NCI-H69 (cell line): ENCODE data around the gene KCNB1.

Experiments used
- DNase-seq: peaks from one replicate; lab custom pipeline; 2025; lab: John Stamatoyannopoulos, UW

Gene KCNB1

DNA sequence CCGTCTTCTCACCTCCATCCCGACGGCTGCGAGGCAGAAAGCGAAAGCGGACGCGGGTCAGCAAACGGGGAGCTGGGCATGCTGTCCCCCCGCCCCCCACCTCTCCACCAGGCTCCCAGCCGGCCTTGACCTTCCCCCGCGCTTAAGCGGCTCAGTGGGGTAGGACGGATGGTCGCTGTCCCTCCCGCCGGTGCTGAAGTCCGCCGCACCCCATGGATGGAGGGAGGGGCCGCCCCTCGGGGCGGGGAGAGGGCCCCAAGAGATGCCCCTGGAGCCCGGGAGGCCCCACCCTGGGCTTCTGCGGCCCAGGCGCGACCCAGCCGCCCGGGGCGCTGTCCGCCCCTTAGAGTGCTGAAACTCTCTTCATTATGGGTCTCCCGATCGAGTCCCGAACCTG lies at the start of gene KCNB1:
TSS of gene KCNB1 (minus strand) at position 48 of the 397 bp plus-strand sequence. CDS start 188 bp downstream, outside the sequence.
- DNase-seq, result no peak

DNA sequence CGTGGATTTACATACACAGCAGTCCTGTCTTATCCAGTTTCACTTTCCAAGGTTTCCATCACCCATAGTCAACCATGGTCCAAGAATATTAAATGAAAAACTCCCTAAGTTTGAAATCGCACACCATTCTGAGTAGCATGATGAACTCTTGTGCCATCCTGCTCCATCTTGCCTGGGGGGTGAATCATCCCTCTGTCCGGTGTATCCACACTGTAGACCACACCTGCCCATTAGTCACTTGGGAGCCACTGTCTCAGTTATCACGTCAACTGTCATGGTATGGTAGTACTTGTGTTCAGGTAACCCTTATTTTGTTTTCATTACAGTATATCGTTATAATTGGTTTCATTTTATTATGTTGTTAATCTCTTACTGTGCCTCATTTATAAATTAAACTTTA lies 47.0 kb upstream of the KCNB1 start:
- DNase-seq, result no peak

DNA sequence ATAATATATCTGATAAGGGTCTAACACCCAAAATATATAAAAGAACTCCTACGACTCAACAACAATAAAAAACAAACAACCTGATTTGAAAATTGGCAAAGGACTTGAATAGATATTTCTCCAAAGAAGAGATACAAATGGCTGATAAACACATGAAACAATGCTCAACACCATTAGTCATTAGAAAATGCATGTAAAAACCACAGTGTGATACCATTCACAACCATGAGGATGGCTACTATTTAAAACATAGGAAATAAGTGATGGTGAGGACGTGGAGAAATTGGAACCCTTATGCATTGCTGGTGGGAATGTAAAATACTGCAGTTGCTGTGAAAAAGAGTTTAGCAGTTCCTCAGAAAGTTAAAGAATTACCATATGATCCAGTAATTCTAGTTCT lies 44.1 kb upstream of the KCNB1 start:
- DNase-seq, result no peak

DNA sequence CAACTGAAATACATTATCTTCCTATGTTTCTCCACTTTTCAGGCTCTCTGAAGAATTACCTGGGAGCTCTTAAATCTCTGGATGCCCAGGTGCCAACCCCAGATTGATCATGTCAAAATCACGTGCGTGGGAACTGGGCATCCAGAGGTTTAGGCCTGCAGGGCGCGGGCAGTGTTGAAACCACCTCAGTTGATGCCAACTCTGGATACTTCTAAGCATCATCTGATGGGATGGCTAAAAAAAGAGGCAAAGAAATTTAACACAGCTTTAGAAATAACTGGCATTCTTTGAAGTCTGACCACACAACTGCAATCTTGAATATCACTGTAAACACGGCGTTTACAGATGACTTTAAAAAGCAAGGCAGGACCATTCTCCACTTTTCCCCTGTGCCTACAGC lies 43.6 kb upstream of the KCNB1 start:
- no peak for DNase-seq

DNA sequence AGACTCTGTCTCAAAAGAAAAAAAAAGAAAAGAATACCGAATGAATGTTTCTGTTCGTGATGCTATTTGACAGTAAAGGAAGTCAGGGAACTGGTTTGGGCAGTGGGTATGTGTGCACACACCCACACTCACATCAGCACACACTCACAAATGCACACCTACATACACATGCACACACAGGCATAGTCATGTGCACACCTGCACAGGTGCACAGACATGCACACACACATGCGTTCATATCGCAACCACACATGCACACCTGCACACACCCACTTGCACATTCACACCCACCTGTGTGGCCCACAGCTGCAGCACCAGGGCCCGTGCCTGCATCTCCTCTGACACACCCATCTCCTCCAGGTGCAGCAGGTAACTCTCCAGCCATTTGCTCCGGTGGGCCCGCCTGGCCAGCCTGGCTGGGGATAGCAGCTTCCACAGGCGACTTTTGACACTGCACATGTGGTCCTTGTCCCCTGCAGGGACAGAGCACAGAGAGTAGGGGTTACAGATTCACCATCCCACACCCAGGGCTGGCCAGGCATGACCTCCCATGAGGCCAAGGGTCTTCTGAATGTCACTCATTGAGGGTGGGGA lies 41.4 kb upstream of the KCNB1 start:
- no peak for DNase-seq

DNA sequence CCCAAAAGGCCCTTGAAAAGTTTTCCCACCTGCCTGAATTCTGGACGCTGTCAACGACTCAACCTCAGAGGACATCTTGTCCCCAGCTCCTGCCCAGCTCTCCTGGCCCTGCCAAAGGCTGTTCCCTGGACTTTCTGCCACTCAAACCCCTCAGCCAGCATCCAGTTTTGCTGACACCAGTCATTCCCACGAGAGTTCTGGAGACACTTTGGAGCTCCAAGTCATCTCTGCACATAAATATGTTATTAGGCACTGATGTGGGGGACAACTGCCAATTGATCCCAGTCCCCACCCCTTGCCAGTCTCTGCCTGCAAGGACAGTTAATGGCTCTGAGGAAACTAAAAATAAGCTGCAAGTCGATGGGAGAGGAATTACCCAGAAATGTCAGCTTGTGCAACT lies 38.9 kb upstream of the KCNB1 start:
- no peak for DNase-seq

DNA sequence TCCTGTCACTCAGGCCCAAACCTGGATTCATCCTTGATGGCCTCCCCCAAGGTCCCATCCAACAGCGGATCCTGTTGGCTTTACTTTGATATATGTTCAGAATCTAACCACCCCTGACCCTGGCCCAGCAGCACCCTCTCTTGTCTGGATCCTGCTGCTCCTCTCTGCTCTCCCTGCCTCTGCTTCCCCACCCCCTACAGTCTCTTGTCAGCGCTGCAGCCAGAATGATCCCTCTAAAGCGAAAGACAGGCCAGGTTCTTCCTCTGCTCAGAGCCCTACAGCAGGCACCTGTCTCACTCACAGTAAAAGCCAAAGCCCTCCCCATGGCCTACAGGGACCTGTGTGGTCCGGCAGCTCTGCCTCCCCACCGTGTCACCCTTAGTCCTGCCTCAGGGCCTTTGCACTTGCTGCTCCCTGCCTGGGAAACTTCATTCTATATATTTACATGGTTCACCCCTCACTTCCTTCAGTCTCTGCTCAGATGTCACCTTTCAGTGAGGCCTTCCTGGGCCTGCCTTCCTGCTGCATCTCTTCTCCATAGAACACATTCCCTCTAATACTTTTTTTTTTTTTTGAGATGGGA lies 37.4 kb upstream of the KCNB1 start:
- no peak for DNase-seq

DNA sequence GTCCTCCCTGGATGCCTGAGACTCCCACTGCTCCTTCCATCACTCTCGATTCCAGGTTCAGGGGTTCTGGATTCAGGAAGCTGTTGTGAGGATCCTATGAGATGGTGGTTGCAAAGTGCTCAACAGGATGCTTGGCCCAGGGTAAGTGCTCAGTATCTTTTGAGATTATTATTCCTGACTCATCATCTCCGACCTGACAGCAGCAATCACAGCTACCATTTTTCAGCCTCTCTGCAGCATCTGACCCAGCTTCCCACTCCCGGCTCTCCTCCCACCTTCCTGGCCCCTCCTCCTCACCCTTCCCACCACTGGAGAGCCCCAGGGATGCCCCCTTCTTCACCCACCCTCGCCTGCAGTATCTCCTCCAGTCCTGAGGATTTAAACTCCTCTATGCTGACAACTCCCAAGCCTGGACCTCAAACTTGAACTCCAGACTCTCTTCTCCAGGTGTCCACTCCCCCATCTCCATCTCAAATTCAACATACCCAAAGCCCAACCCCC lies 36.8 kb upstream of the KCNB1 start:
- DNase-seq, result no peak

DNA sequence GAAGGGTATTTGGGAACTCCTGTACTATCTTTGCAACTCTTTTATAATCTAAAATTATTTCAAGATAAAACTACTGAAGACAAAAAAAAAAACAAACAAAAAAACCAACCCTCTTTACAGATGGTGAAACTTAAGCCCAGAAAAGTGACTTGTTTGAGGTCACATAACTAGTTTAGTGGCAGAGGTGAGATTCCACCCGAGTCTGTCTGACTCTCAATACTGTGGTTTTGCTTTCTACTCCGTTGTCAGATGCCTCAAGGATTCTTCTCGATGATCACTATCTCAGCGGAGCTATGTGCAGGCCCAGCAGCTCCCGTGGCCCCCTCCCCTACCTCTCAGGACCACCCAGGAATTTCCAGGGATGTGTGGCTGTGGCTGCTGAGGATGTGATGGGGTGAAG lies 36.1 kb upstream of the KCNB1 start:
- no peak for DNase-seq

DNA sequence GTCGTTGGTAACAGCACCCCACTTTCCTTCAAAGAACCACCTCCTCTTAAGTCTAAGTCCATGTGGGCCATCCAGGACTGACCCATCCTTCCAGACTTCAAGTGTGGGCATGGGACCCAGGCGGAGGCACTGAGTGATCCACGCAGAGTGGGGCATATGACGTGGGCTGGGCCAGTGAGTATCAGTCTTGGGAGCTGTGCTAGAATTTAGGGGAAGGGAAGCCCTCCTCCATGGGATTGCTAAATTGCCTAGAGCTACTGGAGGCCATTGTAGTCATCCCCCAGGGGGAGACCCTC lies 35.3 kb upstream of the KCNB1 start:
- no peak for DNase-seq

DNA sequence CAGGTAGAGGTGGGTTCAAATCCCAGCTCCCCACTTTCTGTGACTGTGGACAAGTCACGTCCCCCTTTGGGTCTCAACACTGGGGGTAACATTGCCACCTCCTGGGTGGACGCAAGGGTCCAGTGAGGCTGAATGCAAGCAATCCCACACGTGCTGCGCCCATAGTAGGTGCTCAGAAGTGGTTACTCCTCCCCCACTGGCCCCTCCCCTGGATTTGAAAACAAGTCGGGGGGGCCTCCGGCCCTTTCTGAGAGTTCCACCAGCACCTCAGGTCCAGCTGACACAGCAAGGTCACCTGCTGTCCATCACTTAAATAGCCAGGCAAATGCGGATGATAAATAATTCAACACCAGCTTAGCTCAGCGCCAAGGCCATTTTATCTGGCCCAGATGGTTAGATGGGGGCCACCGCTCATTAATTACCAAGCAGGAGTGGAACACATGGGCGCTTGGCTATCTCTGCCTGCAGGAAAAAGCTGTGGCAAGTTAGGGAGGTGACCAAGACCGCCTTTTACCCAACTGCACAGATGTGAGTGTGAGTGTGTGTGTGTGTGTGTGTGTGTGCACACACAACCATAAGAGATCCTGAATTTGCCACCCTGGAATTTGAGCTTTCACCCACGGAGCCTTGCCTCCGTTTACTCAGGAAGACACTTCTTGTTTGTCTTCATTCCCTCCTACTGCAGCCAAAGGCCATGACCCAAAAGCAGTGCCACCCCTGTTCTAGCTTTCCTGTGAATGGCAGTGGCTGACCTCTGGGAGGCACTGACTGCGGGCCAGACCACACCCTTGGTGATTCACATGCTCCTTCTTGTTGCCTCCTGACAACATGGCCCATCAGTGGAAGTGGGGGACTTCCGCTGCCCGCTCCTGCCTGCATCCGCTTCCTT lies 34.7 kb upstream of the KCNB1 start:
- peak; percentile 5 for DNase-seq

DNA sequence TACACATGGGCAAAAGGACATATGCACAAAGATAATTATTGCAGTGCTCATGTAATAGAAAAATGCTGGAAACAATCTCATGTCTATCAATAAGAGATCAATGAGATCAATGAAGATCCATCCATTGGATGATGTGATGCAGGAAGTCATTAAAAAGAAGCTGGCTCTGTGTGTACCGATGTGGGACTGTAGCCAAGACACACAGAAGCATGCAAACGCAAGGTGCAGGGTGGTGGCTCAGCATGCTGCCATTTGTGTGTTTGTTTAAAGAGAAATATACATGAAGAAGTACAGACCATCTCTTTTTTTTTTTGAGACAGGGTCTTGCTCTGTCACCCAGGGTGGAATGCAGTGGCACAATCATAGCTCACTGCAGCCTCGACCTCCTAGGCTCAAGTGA lies 33.1 kb upstream of the KCNB1 start:
- peak; percentile 77 for DNase-seq

DNA sequence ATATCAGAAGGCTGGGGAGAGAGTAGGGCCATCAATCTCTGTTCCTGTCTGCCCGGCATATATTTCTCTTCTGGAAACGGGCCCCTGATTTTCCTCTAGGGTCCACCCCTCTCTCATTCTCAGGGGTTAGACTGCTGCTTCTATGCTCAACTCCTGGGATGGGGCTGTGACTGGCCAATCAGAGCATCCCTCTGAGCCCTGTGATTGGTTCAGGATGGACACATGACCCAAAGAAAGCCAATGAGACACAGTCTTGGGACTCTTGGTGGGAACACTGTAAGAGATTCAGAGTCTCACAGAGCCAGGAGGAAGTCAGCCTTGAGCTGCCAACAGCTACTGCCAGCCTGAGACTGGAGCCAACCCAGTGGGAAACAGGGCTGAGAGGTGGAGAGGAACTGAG lies 31.0 kb upstream of the KCNB1 start:
- no peak for DNase-seq

DNA sequence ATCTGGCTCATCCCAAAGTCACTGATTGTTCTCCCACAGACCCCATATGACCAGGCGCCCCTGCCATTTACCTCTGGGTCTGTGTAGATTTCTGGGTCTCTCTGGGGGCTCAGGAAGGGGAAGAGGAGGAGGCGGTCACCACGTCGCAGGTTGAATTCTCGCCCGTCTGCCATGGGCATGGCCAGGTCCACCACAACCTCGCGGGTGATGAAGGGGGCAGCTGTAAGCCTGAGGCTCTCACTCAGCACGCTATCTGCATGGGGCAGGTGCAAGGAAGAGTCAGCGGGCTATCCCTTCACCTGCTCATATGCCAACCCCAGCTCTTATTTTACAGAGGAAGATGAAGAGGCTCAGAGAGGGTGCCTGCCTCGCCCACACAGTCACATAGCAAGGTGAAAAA lies 30.5 kb upstream of the KCNB1 start:
- no peak for DNase-seq

DNA sequence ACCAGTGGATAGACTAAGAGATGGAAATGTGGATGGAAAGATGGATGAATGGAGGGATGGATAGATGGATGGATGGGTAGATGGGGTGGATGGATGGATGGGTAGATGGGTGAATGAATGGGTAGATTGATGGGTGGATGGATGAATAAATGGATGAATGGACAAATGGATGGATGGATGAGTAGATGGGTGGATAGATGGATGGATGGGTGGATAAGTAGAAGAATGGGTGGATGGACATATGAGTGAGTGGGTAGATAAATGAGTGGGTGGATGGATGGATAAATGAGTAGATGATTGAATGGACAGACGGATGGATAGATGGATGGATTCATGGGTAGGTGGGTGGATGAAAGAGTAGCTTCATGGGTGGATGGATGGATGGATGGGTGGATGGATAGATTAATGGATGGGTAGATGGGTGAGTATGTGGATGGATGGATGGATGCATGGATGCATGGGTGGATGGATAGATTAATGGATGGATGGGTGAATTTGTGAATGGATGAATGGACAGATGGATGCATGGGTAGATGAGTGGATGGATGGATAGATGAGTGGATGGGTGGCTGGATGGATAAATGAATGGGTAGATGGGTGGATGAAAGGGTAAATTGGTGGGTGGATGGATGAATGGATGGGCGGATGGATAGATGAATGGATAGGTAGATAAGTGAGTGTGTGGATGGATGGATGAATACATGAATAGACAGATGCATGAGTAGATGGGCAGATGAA lies 29.5 kb upstream of the KCNB1 start:
- DNase-seq, result no peak

DNA sequence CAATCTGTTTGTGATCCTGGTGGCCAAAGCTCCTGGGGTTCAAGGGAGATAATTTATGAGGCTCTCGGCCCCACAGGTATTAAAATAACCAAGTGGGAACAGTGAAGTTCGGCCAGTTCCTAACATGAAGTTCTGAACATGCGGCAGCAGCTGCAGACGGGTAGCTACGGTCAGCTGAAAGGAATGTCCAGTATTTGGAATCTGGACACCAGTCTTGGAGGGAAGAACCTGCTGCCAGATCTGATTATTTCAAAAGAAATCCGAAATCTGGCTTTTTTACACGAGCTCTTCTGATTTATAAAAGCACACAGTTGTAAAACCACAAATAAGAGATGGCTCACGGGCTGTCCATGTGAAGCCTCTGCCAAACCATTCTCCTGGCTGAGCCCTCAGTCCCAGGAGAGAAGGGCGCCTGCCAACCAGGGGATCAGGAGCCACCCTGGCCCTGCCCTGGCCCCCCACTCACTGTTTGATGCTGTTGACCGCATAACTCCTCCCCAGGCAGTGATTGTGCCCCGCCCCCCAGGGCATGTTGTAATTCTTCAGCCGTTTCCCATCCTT lies 28.2 kb upstream of the KCNB1 start:
- DNase-seq, result no peak

DNA sequence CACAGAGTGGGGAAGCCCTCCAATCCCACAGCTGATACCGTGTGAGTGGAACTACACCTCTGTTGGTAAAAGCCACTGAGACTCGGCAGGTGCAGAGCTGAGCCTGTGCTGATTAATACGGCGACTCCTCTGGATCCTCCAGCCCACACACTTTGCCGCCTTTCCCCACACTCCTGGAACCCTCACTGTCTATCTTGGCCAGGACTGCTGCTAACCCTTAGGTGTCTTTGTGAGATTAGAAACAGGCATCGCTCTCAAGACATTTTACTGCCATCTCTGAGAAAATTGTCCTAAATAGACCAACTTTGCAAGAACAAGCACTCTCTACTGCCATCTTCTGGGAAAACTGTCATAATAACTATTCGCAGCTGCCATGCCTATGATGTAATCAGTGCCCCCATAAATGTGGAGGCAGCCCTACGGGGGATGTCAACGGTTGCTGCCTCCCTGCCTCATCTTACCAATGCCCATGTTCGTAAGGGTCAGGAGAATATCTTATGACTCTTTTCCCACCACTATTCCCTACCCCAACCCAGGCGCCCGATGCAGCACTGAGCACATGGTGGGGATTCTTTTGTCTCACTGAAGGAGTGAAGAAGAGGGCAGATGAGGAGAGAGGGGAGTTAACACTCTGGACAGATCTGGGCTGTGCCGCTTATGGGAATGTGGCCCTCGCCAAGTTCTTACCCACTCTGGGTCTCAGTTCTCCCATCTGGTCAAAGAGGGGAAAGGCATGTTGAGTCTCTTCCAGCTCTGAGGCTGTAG lies 26.1 kb upstream of the KCNB1 start:
- DNase-seq, result peak; percentile 63

DNA sequence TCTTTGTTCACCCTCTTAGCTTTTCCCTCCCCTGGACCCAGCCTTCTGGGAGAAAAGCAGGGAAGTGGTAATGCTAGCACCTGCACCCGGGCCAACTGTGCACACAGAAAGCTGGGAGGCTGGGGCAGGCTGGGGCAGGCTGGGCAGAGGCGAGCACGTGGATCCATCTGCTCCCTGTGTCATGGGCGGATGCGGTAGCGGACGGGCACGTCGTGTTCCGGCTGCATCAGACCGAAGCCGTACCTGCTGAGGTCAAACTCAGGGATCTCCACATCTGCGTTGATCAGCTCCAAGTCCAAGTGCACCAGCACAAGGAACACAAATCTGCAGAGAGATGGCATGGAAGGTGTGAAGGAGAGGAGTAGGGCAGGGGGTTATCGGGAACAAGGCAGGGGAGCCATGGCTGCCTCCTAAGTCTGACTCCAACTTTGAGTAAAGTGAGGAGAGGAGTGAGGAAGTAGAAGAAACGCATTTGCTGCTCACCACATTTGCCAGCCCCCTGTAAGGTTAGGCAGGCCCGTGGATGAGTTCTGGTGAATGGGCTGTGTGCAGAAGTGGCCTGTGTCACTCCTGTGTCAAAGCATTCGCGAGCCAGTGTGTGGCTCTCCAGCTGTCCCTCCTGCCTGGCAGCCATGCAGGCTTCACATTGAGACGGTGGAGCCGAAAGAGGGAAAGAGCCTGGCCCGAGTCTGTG lies 25.4 kb upstream of the KCNB1 start:
- DNase-seq, result peak; percentile 28

DNA sequence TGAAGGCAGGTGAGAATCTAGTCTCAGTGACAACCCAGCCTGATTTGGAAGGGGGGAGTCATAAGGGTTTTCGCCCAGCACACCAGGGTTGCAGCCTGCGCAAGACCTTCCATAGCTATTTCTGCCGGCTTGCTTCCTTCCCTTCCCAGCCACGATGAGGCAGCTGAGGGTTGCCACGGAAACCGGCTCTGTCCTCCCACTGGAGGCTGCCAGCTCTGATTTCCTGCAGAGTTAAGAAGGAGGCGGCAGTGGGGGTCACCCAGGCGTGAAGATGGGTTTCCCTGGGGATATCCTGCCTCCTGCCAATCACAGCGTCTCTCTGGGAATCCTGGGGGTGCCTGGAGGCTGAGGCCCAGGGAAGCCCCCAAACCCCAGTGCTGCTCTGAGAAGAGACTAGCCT lies 23.1 kb upstream of the KCNB1 start:
- peak; percentile 87 for DNase-seq

DNA sequence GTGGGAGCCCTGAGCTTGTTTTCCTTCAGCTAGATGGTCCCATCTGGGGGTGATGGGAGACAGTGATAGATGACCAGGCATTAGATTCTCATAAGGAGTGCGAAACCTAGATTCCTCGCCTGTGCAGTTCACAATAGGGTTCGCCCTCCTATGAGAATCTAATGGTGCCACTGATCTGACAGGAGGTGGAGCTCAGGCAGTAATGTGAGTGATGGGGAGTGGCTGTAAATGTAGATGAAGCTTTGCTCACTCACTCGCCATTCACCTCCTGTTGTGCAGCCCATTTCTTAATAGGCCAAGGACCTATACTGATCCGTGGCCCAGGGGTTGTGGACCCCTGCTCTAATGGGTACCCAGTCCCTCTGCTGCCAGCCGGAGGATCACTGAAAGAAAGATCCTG lies 20.7 kb upstream of the KCNB1 start:
- DNase-seq, result peak; percentile 60

DNA sequence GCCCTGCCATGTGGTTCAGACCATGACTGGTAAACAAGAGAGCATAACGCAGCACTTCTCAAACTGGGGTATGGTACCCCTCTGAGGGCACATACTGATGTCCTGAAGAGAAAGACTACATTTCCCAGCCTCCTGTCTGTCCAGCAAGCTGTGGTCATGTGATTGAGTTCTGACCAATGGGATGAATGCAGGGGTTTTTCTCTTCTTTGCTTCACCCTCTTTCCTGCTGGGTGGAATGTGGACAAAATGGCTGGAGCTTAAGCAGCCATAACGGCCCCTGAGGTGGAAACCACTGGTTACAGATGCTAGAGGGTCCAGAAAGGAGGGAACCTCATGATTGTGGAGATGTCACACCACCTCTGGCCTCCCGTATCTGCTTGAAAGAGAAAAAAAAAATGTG lies 19.4 kb upstream of the KCNB1 start:
- DNase-seq, result no peak
